ENCODE results near the gene FBXL3. TPM values are rescaled to one million over a fixed set of nuclear protein-coding genes. Genes with fewer than 3 reads are reported as not detected.
"Not testable (repeated sequence)": the region's sequence is repeated elsewhere in the genome, so short reads cannot be mapped to it uniquely, and the experiment has no call there.

FBXL3 gene
- total RNA-seq, 1 donor, result 61.3 TPM

DNA sequence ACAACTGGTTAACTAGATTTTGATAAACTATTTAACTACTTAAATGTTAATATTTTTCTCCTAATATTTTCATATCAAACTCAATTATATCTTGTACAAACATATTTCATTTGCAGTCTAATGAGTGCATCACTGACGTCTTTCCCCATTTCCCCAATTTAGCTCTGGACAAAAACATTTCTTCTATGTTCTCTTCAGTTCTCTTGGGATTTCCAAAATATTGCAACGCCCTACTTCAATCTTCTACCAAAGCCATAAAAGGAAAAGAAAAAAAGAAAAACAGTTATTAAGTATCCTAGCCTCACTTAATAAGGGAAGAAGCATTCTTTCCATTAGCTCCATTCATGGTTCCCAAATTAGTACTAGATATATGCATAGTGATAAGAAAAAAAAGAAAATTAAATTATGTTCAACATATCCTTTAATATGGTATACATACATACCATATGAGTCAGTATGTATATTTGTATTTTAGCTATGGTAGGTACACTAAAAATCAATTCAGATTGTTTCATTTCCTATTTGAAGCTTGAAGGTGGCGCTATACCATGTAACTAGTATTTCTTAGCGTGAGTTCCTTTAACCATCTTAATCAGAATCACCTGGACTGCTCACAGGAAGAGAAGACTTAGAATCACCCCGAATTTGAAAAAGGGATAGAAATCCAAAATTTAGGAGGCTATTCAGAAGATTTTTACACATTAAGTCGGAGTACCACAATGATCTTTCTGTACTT is 9.9 kb downstream of the FBXL3 start:
- no peak overlapping the region for H3K4me3 ChIP-seq (ENCODE audit: low read depth, low read length)
- TF ChIP-seq, protein P1, sequence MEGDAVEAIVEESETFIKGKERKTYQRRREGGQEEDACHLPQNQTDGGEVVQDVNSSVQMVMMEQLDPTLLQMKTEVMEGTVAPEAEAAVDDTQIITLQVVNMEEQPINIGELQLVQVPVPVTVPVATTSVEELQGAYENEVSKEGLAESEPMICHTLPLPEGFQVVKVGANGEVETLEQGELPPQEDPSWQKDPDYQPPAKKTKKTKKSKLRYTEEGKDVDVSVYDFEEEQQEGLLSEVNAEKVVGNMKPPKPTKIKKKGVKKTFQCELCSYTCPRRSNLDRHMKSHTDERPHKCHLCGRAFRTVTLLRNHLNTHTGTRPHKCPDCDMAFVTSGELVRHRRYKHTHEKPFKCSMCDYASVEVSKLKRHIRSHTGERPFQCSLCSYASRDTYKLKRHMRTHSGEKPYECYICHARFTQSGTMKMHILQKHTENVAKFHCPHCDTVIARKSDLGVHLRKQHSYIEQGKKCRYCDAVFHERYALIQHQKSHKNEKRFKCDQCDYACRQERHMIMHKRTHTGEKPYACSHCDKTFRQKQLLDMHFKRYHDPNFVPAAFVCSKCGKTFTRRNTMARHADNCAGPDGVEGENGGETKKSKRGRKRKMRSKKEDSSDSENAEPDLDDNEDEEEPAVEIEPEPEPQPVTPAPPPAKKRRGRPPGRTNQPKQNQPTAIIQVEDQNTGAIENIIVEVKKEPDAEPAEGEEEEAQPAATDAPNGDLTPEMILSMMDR (IDR thresholded peaks at IDR 0.05; ENCODE audit: insufficient read depth, low read depth, low read length), result no peak
- no peak for DNase-seq (ENCODE audit: low read depth)

DNA sequence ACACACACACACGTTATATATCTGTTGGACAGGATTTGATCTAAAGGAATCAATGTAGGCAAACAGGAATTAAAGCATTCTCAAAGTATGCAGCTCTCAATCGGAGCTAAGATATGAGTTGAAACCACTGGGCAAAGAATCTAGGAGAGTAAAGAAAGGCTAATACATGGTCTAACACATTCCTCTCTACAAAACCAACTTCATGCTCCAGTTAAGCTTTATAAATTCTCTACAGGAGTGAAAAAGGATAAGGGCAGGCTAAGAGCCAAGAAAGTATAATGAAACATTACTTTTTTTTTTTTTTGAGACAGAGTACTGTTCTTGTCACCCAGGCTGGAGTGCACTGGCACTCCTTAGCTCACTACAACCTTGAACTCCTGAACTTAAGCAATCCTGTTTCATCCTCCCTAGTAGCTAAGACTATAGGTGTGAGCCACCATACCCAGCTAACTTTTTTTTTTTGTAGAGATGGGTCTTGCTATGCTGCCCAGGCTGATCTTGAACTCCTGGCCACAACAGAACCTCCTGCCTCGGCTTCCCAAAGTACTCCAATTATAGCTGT is 10.6 kb downstream of the FBXL3 start:
- no peak for DNase-seq (ENCODE audit: low read depth)
- no peak overlapping the region for H3K4me3 ChIP-seq (ENCODE audit: low read depth, low read length)
- TF ChIP-seq, protein P1 (IDR thresholded peaks at IDR 0.05; ENCODE audit: insufficient read depth, low read depth, low read length), result no peak

DNA sequence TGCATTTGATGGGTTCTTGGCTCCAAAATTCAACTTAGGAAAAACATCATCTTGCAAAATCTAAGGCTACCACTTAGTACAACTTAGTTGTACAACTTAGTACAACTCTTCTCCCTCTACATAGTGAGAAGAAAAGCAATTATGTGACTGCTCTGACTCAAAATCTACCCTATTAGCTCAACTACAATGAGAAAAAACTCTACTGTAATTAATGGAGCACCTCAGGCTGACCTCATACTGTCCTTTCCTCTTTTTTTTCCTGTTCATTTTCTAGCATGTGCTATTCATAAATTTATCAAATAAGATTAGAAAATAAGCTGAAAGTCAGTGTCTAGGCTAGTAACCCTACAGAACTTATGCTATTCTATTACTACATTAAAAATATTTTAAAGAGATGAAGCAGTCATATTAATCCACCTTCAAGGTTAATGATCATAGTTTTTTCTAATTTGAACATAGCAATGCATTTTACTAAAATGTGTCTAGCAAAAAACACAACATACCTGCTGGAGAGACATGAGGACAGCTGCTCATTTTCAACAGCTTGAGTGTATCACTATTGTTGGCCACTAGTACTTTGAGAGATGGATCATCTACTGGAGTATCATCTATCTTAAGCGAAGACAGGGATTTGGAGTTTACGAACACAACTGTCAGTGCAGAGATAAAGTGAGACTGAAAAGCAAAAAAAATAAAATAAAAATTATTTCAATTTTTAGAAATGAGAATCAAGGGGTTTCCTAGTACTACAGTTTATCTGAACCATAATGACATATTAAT is 11.9 kb downstream of the FBXL3 start:
- H3K4me3 ChIP-seq (ENCODE audit: low read depth, low read length), result no peak overlapping the region
- DNase-seq (ENCODE audit: low read depth), result no peak
- TF ChIP-seq, protein P1 (IDR thresholded peaks at IDR 0.05; ENCODE audit: insufficient read depth, low read depth, low read length), result no peak

DNA sequence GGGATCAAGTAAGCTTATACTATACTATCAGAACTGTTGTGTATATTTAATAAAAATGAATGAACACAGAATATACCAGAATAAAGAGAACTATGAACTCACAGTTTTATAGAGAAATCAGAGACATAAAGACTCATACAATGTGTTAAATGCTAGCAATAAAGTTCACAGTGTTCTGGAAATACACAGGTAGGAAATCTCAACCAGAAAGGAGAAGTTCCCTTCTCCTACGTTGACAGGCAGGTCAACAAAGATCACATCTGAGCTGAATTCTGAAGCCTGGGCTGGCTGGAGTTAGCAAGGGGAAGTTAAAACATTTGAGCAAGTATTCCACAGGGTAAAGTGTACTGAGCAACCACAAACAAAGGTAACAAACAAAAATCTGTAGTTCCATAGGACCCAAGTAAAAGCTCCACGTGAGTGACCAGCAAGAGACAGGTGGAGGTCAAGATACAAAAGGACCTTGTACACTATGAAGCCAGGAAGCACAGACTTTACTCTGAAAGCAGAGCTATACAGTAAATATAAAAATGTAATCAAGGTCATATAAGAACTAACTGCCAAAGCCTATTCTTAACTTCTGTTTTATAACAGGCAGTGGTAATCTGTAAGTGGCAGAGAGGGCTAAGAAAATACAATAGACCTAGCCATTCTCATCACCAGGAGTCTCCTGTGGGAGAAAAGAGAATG is 13.0 kb downstream of the FBXL3 start:
- TF ChIP-seq, protein P1 (IDR thresholded peaks at IDR 0.05; ENCODE audit: insufficient read depth, low read depth, low read length), result no peak
- DNase-seq (ENCODE audit: low read depth), result no peak
- H3K4me3 ChIP-seq (ENCODE audit: low read depth, low read length), result no peak overlapping the region

DNA sequence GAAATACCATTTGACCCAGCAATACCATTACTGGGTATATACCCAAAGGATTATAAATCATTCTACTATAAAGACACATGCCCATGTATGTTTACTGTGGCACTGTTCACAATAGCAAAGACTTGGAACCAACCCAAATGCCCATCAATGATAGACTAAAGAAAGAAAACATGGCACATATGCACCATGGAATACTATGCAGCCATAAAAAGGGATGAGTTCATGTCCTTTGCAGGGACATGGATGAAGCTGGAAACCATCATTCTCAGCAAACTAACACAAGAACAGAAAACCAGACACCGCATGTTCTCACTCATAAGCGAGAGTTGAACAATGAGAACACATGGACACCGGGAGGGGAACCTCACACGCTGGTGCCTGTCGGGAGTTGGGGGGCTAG is 17.2 kb downstream of the FBXL3 start:
- not testable (repeated sequence) for DNase-seq (ENCODE audit: low read depth)

DNA sequence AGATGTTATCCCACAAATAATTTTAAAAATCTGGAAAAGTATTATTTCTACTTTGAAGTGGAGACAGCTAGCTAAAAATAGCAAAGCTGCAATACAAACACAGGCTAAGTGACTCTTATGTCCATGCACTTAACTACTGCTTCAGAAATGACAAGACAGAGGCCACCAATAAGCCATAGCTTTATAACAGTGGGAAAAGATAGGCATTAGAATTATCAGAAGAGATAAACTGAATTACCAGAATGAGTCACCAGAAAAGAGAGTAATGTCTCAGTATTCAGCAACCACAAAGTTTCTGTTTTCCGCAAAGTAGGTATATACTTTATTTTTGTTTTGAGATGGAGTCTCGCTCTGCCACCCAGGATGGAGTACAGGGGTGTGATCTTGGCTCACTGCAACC is 17.9 kb downstream of the FBXL3 start:
- no peak overlapping the region for H3K4me3 ChIP-seq (ENCODE audit: low read depth, low read length)
- no peak for DNase-seq (ENCODE audit: low read depth)
- TF ChIP-seq, protein P1 (IDR thresholded peaks at IDR 0.05; ENCODE audit: insufficient read depth, low read depth, low read length), result no peak

More for the DNA sequence above, 17.2 kb downstream of the FBXL3 start:
- H3K4me3 ChIP-seq (ENCODE audit: low read depth, low read length), result not testable (repeated sequence)

DNA sequence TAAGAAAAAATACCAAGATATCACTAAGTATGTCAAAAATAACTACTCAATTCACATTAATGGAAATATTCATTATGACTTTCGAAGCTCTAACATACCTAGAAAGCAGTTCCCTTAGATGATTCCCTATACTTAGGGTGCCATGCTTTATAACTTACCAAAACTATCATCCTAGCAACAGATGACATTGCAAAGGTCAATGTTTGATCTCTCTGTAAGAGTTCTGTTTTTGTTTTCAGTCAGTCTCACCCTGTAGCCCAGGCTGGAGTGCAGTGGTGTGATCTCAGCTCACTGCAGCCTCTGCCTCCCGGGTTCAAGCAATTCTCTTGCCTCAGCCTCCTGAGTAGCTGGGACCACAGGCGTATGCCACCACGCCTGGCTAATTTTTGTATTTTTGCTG is 18.6 kb downstream of the FBXL3 start:
- not testable (repeated sequence) for DNase-seq (ENCODE audit: low read depth); H3K4me3 ChIP-seq (ENCODE audit: low read depth, low read length)

Measured in fibroblast of villous mesenchyme (primary cell).